HepG2 (cell line): ENCODE measurements around the gene CASP3. TPM values are rescaled to one million over a fixed set of nuclear protein-coding genes. Genes with fewer than 3 reads are reported as not detected.

Experiments used
- ATM ChIP-seq: fragments of 450-650 bp; IDR thresholded peaks from 2 replicates; pipeline ENCODE4 v1.7.1; 2017; ENCODE audit warnings: mild to moderate bottlenecking, borderline replicate concordance
- DR1 ChIP-seq: sonication (generic); formaldehyde crosslinking; IDR thresholded peaks from 2 replicates; pipeline ENCODE4 v1.8.0; 2021; ENCODE audit warnings: mild to moderate bottlenecking, missing genetic modification reagents, inconsistent platforms
- NFKB2 ChIP-seq: sonication (generic); formaldehyde crosslinking; IDR thresholded peaks from 2 replicates; pipeline ENCODE4 v1.4.0; 2020; ENCODE audit warnings: missing genetic modification reagents, borderline replicate concordance
- NFKBIZ ChIP-seq: IDR thresholded peaks from 2 replicates; pipeline ENCODE4 v1.6.1; 2018; ENCODE audit warnings: missing genetic modification reagents, missing compliant biosample characterization
- PAWR ChIP-seq: sonication (generic); formaldehyde crosslinking; IDR thresholded peaks from 2 replicates; pipeline ENCODE4 v1.4.0; 2020; ENCODE audit warnings: missing genetic modification reagents, mild to moderate bottlenecking, borderline replicate concordance
- ZNF224 ChIP-seq: sonication (generic); formaldehyde crosslinking; IDR thresholded peaks from 2 replicates; pipeline ENCODE4 v1.5.0; 2020; ENCODE audit warnings: mild to moderate bottlenecking, missing genetic modification reagents
- ZNF446 ChIP-seq: sonication (generic); formaldehyde crosslinking; IDR thresholded peaks from 2 replicates; pipeline ENCODE4 v1.5.0; 2020; ENCODE audit warnings: mild to moderate bottlenecking, missing genetic modification reagents
- ZNF563 ChIP-seq: sonication (generic); formaldehyde crosslinking; IDR thresholded peaks from 2 replicates; pipeline ENCODE4 v1.8.0; 2022; ENCODE audit warnings: mild to moderate bottlenecking, moderate library complexity, missing genetic modification reagents
- ZNF790 ChIP-seq: sonication (generic); formaldehyde crosslinking; IDR thresholded peaks from 2 replicates; pipeline ENCODE4 v1.8.0; 2022; ENCODE audit warnings: missing genetic modification reagents, mild to moderate bottlenecking, borderline replicate concordance
- ZNF841 ChIP-seq: sonication (generic); formaldehyde crosslinking; IDR thresholded peaks from 2 replicates; pipeline ENCODE4 v1.8.1; 2023; ENCODE audit warnings: missing genetic modification reagents, borderline replicate concordance
- ZSCAN21 ChIP-seq: sonication (generic); formaldehyde crosslinking; IDR thresholded peaks from 2 replicates; pipeline ENCODE4 v1.8.0; 2022; ENCODE audit warnings: mild to moderate bottlenecking, missing genetic modification reagents, moderate library complexity, borderline replicate concordance
- polyA plus RNA-seq, 8 experiments: library from polyadenylated mRNA; depleted of rRNA in 3 of 8; stranded (reverse) in 7 of 8; unstranded in 1 of 8; fragments of >200 nt; fragmentation: Illumina TruSeq in 4 of 8; extraction: Trizol in 4 of 8; gene quantifications; 2 replicates each; pipeline versions ENCODE4 v1.2.1 to v1.2.3, GENCODE V29; 2011 to 2016; ENCODE audit warnings: low read depth in 4 of 8, missing spikeins in 1 of 8, mixed read lengths in 1 of 8; ENCODE audit not compliant: insufficient read depth in 1 of 8
- total RNA-seq, 5 experiments: library from RNA; depleted of rRNA; stranded (reverse); fragments of >200 nt; fragmentation: Illumina TruSeq; extraction: Trizol; gene quantifications; 2 replicates each; pipeline ENCODE4 v1.2.3, GENCODE V29; 2016; ENCODE audit warnings: low read depth in 1 of 5
- TF ChIP-seq, protein P1 (sequence below): sonication (generic); formaldehyde crosslinking; IDR thresholded peaks from 2 replicates; pipeline ENCODE4 v1.8.0; 2022; ENCODE audit warnings: mild to moderate bottlenecking, missing genetic modification reagents
- TF ChIP-seq, protein P2 (sequence below): sonication (generic); formaldehyde crosslinking; IDR thresholded peaks from 2 replicates; pipeline ENCODE4 v1.4.0; 2020; ENCODE audit warnings: missing genetic modification reagents
- TF ChIP-seq, protein P3 (sequence below): sonication (generic); formaldehyde crosslinking; IDR thresholded peaks from 2 replicates; pipeline ENCODE4 v1.4.0; 2020; ENCODE audit warnings: missing genetic modification reagents, borderline replicate concordance
- TF ChIP-seq, protein P4 (sequence below): sonication (generic); formaldehyde crosslinking; IDR thresholded peaks from 2 replicates; pipeline ENCODE4 v1.4.0; 2020; ENCODE audit warnings: missing genetic modification reagents
- TF ChIP-seq, protein P5 (sequence below): sonication (generic); formaldehyde crosslinking; conservative IDR thresholded peaks from 2 replicates; pipeline ENCODE4 v1.4.0; 2020; ENCODE audit warnings: mild to moderate bottlenecking, missing genetic modification reagents, moderate library complexity

The CASP3 gene
- total and polyA plus RNA-seq, 2 of the 13 experiments (the other 11 are each of a cell fraction or from before 2014, with no cell fraction given): 26.0 to 77.8 TPM

DNA sequence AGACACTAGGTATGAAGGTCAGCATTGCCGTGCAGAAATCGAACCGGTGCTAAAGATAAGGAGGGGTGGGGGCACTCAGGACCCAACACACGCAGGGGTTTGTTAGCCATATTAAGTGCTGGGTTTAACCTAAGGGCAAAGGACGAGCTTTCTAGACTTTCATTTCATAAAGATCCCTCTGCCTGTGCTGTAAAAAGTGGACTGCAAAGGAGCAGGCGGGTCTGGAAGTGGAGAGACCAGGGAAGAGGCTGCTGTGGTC, 1.3 kb downstream of the CASP3 start (continued):
- TF ChIP-seq, protein P1, sequence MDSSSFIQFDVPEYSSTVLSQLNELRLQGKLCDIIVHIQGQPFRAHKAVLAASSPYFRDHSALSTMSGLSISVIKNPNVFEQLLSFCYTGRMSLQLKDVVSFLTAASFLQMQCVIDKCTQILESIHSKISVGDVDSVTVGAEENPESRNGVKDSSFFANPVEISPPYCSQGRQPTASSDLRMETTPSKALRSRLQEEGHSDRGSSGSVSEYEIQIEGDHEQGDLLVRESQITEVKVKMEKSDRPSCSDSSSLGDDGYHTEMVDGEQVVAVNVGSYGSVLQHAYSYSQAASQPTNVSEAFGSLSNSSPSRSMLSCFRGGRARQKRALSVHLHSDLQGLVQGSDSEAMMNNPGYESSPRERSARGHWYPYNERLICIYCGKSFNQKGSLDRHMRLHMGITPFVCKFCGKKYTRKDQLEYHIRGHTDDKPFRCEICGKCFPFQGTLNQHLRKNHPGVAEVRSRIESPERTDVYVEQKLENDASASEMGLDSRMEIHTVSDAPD (CRISPR knock-in tag): no peak
- TF ChIP-seq NFKBIZ (CRISPR knock-in tag) (no peak), ZNF790 (CRISPR knock-in tag) (no peak), ATM (no peak), ZNF841 (CRISPR knock-in tag) (no peak), ZNF446 (CRISPR knock-in tag) (no peak), PAWR (CRISPR knock-in tag) (no peak), DR1 (CRISPR knock-in tag) (no peak), ZNF224 (CRISPR knock-in tag) (no peak), NFKB2 (CRISPR knock-in tag) (no peak), ZNF563 (CRISPR knock-in tag) (no peak), ZSCAN21 (no peak)
- TF ChIP-seq, protein P2, sequence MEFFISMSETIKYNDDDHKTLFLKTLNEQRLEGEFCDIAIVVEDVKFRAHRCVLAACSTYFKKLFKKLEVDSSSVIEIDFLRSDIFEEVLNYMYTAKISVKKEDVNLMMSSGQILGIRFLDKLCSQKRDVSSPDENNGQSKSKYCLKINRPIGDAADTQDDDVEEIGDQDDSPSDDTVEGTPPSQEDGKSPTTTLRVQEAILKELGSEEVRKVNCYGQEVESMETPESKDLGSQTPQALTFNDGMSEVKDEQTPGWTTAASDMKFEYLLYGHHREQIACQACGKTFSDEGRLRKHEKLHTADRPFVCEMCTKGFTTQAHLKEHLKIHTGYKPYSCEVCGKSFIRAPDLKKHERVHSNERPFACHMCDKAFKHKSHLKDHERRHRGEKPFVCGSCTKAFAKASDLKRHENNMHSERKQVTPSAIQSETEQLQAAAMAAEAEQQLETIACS: no peak
- TF ChIP-seq, protein P3, sequence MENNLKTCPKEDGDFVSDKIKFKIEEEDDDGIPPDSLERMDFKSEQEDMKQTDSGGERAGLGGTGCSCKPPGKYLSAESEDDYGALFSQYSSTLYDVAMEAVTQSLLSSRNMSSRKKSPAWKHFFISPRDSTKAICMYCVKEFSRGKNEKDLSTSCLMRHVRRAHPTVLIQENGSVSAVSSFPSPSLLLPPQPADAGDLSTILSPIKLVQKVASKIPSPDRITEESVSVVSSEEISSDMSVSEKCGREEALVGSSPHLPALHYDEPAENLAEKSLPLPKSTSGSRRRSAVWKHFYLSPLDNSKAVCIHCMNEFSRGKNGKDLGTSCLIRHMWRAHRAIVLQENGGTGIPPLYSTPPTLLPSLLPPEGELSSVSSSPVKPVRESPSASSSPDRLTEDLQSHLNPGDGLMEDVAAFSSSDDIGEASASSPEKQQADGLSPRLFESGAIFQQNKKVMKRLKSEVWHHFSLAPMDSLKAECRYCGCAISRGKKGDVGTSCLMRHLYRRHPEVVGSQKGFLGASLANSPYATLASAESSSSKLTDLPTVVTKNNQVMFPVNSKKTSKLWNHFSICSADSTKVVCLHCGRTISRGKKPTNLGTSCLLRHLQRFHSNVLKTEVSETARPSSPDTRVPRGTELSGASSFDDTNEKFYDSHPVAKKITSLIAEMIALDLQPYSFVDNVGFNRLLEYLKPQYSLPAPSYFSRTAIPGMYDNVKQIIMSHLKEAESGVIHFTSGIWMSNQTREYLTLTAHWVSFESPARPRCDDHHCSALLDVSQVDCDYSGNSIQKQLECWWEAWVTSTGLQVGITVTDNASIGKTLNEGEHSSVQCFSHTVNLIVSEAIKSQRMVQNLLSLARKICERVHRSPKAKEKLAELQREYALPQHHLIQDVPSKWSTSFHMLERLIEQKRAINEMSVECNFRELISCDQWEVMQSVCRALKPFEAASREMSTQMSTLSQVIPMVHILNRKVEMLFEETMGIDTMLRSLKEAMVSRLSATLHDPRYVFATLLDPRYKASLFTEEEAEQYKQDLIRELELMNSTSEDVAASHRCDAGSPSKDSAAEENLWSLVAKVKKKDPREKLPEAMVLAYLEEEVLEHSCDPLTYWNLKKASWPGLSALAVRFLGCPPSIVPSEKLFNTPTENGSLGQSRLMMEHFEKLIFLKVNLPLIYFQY (CRISPR knock-in tag): no peak
- TF ChIP-seq, protein P4, sequence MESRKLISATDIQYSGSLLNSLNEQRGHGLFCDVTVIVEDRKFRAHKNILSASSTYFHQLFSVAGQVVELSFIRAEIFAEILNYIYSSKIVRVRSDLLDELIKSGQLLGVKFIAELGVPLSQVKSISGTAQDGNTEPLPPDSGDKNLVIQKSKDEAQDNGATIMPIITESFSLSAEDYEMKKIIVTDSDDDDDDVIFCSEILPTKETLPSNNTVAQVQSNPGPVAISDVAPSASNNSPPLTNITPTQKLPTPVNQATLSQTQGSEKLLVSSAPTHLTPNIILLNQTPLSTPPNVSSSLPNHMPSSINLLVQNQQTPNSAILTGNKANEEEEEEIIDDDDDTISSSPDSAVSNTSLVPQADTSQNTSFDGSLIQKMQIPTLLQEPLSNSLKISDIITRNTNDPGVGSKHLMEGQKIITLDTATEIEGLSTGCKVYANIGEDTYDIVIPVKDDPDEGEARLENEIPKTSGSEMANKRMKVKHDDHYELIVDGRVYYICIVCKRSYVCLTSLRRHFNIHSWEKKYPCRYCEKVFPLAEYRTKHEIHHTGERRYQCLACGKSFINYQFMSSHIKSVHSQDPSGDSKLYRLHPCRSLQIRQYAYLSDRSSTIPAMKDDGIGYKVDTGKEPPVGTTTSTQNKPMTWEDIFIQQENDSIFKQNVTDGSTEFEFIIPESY: no peak
- TF ChIP-seq, protein P5, sequence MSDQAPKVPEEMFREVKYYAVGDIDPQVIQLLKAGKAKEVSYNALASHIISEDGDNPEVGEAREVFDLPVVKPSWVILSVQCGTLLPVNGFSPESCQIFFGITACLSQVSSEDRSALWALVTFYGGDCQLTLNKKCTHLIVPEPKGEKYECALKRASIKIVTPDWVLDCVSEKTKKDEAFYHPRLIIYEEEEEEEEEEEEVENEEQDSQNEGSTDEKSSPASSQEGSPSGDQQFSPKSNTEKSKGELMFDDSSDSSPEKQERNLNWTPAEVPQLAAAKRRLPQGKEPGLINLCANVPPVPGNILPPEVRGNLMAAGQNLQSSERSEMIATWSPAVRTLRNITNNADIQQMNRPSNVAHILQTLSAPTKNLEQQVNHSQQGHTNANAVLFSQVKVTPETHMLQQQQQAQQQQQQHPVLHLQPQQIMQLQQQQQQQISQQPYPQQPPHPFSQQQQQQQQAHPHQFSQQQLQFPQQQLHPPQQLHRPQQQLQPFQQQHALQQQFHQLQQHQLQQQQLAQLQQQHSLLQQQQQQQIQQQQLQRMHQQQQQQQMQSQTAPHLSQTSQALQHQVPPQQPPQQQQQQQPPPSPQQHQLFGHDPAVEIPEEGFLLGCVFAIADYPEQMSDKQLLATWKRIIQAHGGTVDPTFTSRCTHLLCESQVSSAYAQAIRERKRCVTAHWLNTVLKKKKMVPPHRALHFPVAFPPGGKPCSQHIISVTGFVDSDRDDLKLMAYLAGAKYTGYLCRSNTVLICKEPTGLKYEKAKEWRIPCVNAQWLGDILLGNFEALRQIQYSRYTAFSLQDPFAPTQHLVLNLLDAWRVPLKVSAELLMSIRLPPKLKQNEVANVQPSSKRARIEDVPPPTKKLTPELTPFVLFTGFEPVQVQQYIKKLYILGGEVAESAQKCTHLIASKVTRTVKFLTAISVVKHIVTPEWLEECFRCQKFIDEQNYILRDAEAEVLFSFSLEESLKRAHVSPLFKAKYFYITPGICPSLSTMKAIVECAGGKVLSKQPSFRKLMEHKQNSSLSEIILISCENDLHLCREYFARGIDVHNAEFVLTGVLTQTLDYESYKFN (CRISPR knock-in tag): no peak
